HG03342 (cell line): ENCODE measurements around the gene ZG16B.

Experiments
- ATAC-seq: cut with Tn5 transposase; IDR thresholded peaks from one replicate; pipeline ENCODE4 v1.9.1; 2021; ENCODE audit warnings: mild to moderate bottlenecking, moderate library complexity; ENCODE audit not compliant: unreplicated experiment

ZG16B gene

GRCh38 chr16:2804728-2805127, 25.4 kb upstream of the ZG16B start:
- ATAC-seq = no peak

GRCh38 chr16:2806286-2806685, 23.8 kb upstream of the ZG16B start:
- ATAC-seq = no peak

- no peak for ATAC-seq
Observed at GRCh38 chr16:2808181-2808580, 21.9 kb upstream of the ZG16B start.

GRCh38 chr16:2809149-2809760, 20.8 kb upstream of the ZG16B start:
- no peak for ATAC-seq

GRCh38 chr16:2810651-2811050, 19.5 kb upstream of the ZG16B start:
- ATAC-seq = no peak

- no peak for ATAC-seq
Observed at GRCh38 chr16:2811703-2812471, 18.2 kb upstream of the ZG16B start.

- ATAC-seq = no peak
Observed at GRCh38 chr16:2813771-2814221, 16.3 kb upstream of the ZG16B start.

- no peak for ATAC-seq
Observed at GRCh38 chr16:2814551-2815298, 15.4 kb upstream of the ZG16B start.

GRCh38 chr16:2815299-2815771, 14.8 kb upstream of the ZG16B start:
- no peak for ATAC-seq

- no peak for ATAC-seq
Observed at GRCh38 chr16:2816751-2817339, 13.3 kb upstream of the ZG16B start, which contains the start of gene PRSS21. Gene PRSS21 (plus strand): TSS chr16:2817237. CDS start chr16:2817269, 32 bp downstream.

- no peak for ATAC-seq
Observed at GRCh38 chr16:2817340-2818271, 12.5 kb upstream of the ZG16B start.

GRCh38 chr16:2818272-2818876, 11.7 kb upstream of the ZG16B start:
- ATAC-seq = no peak

- no peak for ATAC-seq
Observed at GRCh38 chr16:2819179-2819938, 10.7 kb upstream of the ZG16B start.

GRCh38 chr16:2819939-2820835, 9.9 kb upstream of the ZG16B start:
- ATAC-seq = no peak

GRCh38 chr16:2820836-2821486, 9.1 kb upstream of the ZG16B start:
- no peak for ATAC-seq

GRCh38 chr16:2821487-2822157, 8.5 kb upstream of the ZG16B start:
- ATAC-seq = no peak

- ATAC-seq = no peak
Observed at GRCh38 chr16:2822158-2822495, 8.0 kb upstream of the ZG16B start.
